BLaER1 treated with 17β-estradiol and CSF1 and Interleukin-3, amounts not matched to agents 10 nM and 100 nM (cell line): ENCODE data around the gene EDC3.

ENCODE experiments used
- H3K27ac ChIP-seq, 11 experiments: shearing (Covaris generic); formaldehyde crosslinking; 2 replicates each; pipeline ENCODE4 v1.8.1; 2022
- H3K27me3 ChIP-seq, 11 experiments: shearing (Covaris generic); formaldehyde crosslinking; 2 replicates each; pipeline ENCODE4 v1.8.1; 2022
- H3K36me3 ChIP-seq, 11 experiments: shearing (Covaris generic); formaldehyde crosslinking; 2 replicates each; pipeline ENCODE4 v1.8.1; 2022
- H3K4me1 ChIP-seq, 10 experiments: shearing (Covaris generic); formaldehyde crosslinking; 2 replicates each; pipeline ENCODE4 v1.8.1; 2022
- H3K4me2 ChIP-seq, 11 experiments: shearing (Covaris generic); formaldehyde crosslinking; 2 replicates each; pipeline ENCODE4 v1.8.1; 2022
- H3K4me3 ChIP-seq, 10 experiments: shearing (Covaris generic); formaldehyde crosslinking; 2 replicates each; pipeline ENCODE4 v1.8.1; 2022
- H3K9ac ChIP-seq, 11 experiments: shearing (Covaris generic); formaldehyde crosslinking; 2 replicates each; pipeline ENCODE4 v1.8.1; 2022
- H3K9me3 ChIP-seq, 11 experiments: shearing (Covaris generic); formaldehyde crosslinking; replicated peaks in 1 of 11; 2 replicates each; pipeline ENCODE4 v1.8.1; 2022
- H4K20me1 ChIP-seq, 11 experiments: shearing (Covaris generic); formaldehyde crosslinking; 2 replicates each; pipeline ENCODE4 v1.8.1; 2022
- Cebpa-rat ChIP-seq, 11 experiments: shearing (Covaris generic); IDR thresholded peaks; 2 replicates each; pipeline ENCODE4 v1.8.1; 2022

Gene EDC3

DNA sequence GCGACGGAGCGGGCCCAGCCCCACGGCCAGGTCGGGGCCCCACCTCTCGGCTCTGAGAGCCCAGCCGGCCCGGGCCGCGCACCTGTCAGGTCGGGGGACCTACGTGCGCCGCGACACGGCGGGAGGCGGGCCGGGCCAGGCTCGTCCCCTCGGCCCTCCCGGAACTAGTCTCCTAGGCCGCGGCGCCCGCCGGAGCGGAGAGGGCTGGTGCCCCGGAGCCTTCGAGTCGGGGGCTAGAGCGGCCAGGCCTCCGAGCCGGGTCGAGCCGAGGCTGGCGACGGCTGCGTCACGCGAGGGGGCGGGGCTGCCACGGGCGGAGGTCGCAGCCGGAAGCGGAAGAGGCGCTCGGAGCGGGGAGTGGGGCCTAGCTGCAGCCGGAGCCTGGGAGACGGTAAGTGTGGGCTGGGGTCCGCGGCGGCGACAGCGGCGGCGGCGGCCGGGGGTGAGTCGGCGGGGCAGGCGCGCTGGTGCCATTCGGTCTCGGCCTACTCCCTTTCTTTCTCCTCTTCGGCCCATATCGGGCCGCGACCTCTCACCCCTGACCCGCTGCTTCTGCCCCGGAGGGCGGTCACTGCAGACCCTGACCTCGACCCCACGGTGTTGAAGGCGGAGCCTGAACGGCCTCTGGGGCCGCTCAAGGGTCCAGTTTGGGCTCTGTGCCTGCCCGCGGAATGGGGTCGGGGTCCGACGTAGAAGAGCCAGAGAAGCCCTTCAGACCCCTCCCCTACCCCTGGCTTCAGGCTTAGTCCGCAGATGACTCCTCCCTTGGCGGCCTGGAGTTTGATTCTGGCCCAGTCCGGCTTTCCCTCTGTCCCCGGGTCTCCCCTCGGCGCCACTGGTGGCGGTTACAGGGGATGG lies 80.1 kb downstream of the EDC3 start, which contains the start of gene CLK3:
CLK3 (plus strand) TSS at position 329 of the 858 bp plus-strand sequence. CDS start 3,361 bp downstream, outside the sequence.
- Histone ChIP-seq H3K9ac (peak within 1 kb of the TSS; percentile 98 to 100 (median 99)), H3K27ac (peak within 1 kb of the TSS; percentile 95 to 100 (median 98)), H3K27me3 (no peaks in the 10 kb centered on the region), H4K20me1 (peaks cover 44 to 50% (median 48%) of the 10 kb centered on the region in 11 experiments), H3K4me3 (peak within 1 kb of the TSS; percentile 95 to 100 (median 98)), H3K9me3 (no peaks in the 10 kb centered on the region), H3K4me1 (peaks cover 30 to 66% (median 57%) of the 10 kb centered on the region in 10 experiments), H3K4me2 (peak within 1 kb of the TSS; percentile 93 to 100 (median 97)), H3K36me3 (peaks cover 29 to 38% (median 34%) of the 10 kb centered on the region in 11 experiments)
- TF ChIP-seq Cebpa-rat (IDR thresholded peaks at IDR 0.05): no peak

DNA sequence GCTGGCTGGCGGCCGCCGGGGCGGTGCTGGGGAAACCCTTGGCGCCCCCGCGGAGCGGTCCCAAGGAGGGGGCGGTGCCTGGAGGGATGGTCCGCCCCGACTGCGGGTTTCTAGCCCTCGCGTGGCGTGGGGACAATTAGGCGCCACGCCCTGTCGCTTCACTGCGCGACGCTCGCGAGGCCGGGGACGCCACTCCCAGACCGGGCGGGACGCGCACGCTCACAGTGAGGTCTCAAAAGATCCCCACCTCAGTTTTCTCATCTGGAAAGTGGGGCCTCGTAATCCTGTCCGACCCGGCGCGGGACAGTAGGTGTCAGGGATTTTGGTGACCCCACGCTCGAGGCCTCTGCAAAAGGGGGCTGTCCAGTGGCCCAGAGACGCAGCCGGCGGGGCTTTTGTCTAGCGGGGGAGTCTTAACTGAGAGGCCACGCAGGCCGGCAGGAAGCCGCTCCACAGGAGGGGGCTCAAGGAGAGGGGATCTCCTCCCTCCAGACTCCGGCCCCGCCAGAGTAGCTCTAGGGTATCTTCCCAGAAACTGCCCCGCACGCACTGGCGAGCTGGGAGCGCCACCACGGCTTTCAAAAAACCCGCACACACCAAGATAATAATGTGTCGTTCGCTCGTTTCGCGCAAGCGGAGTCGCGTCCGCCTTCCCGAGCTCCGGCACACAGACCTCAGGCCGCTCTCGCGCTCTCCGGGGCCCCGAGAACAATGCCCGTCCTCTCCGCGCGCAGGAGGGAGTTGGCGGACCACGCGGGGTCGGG lies 80.9 kb downstream of the EDC3 start:
- Histone ChIP-seq H3K27ac (peak overlapping the region; percentile 95 to 100 (median 98)), H4K20me1 (peaks cover 36 to 42% (median 40%) of the 10 kb centered on the region in 11 experiments)
- TF ChIP-seq Cebpa-rat (IDR thresholded peaks at IDR 0.05): no peak

DNA sequence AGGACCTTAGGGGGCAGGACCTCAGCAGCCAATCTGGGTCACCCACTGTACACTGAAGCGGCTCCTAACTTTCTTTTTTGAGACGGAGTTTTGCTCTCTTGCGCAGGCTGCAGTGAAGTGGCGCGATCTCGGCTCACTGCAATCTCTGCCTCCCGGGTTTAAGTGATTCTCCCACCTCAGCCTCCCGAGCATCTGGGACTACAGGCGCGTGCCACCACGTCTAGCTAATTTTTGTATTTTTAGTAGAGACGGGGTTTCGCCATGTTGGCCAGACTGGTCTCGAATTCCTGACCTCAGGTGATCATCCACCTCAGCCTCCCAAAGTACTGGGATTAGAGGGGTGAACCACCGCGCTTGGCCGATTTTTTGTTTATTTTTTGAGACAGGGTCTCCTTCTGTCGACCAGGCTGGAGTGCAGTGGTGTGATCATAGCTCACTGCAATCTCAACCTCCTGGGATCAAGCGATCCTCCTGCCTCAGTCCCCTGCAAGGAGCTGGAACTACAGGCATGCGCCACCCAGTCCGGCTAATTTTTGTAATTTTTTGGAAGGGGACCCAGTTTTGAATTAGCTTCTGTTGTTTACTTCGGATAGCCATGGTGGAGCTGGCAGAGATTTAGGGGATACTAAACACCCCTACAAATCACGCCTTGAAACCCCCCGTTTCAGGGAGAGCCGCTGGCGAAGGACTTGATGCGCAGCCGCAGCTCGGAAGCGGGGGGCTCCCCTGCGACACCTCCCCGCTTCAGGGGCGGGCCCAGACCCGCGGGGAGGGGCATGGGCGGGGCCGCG lies 81.7 kb downstream of the EDC3 start:
- Histone ChIP-seq H3K4me3 (peak overlapping the region; percentile 95 to 100 (median 98)), H3K9me3 (no peaks in the 10 kb centered on the region), H3K4me1 (peaks cover 22 to 67% (median 58%) of the 10 kb centered on the region in 10 experiments), H3K27me3 (no peaks in the 10 kb centered on the region), H3K4me2 (peak overlapping the region; percentile 76 to 98 (median 95)), H3K9ac (peak overlapping the region; percentile 98 to 100 (median 99); a peak in 20 of 22 replicates), H4K20me1 (peaks cover 29 to 34% (median 32%) of the 10 kb centered on the region in 11 experiments), H3K36me3 (peaks cover 13 to 23% (median 18%) of the 10 kb centered on the region in 11 experiments), H3K27ac (peak overlapping the region in 10 of 11 experiments; percentile 95 to 99 (median 98); a peak in 17 of 22 replicates)
- no peak for TF ChIP-seq Cebpa-rat (IDR thresholded peaks at IDR 0.05)

More for the DNA sequence above, 80.9 kb downstream of the EDC3 start:
- H3K9ac ChIP-seq: peak overlapping the region; percentile 98 to 100 (median 99)
- H3K27me3 ChIP-seq: no peaks in the 10 kb centered on the region
- no peaks in the 10 kb centered on the region for H3K9me3 ChIP-seq
- peaks cover 21 to 30% (median 26%) of the 10 kb centered on the region in 11 experiments for H3K36me3 ChIP-seq
- H3K4me3 ChIP-seq: peak overlapping the region; percentile 95 to 100 (median 98)
- H3K4me2 ChIP-seq: peak overlapping the region; percentile 76 to 98 (median 95)
- H3K4me1 ChIP-seq: peaks cover 22 to 66% (median 56%) of the 10 kb centered on the region in 10 experiments

DNA sequence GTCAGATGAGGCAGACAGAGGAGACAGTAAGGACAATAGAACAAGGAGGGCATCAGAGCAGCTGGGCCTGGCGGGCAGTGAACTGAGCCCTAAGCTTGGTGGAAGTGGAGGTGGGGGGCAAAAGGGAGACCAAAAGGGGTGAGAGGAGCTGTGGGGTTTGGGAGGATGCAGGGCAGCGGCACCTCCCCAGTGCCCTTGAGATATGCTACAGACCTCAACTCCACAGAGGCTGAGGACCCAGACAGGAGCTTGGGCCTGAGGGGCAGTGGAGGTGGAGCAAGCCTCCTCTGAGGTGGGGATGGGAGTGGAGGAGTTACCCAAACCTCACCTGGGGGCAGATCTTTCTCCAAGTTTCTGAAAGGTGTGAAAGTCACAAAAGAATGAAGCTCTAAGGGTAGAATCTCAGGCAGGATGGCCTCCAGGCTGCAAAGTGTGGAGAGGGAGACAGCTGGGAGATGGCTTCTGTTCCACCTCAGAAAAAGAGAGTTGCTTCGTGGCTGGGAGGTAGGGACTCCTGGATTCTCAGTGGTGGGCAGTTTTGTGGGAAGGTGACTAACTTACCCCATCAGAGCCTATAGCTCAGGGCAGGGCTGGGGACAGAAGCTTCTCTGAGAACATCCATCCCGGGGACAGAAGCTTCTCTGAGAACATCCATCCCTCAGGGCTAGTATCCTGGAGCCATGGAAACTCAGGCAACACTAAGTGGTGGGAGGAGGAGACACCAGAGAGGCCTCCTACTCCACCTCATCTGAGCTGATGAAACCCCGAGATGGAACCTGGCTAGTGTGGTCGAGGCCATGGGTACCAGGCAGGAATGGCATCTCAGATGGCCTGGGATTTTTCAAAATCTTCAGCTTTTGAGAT lies 82.5 kb downstream of the EDC3 start:
- Histone ChIP-seq H3K4me2 (peak overlapping the region in 5 of 11 experiments; percentile 78 to 98 (median 93); a peak in 2 of 22 replicates), H3K27ac (no peak overlapping the region), H3K36me3 (peaks cover 5 to 14% (median 9%) of the 10 kb centered on the region in 11 experiments; a peak in 18 of 22 replicates), H4K20me1 (peaks cover 20 to 28% (median 25%) of the 10 kb centered on the region in 11 experiments), H3K9ac (0 out of 22 replicates have a peak overlapping the region, but pooled peaks of 1 of the 11 experiments have one; percentile 8), H3K4me1 (peaks cover 16 to 64% (median 52%) of the 10 kb centered on the region in 10 experiments), H3K27me3 (no peaks in the 10 kb centered on the region), H3K4me3 (no peak overlapping the region), H3K9me3 (no peaks in the 10 kb centered on the region)
- TF ChIP-seq Cebpa-rat (IDR thresholded peaks at IDR 0.05): no peak

DNA sequence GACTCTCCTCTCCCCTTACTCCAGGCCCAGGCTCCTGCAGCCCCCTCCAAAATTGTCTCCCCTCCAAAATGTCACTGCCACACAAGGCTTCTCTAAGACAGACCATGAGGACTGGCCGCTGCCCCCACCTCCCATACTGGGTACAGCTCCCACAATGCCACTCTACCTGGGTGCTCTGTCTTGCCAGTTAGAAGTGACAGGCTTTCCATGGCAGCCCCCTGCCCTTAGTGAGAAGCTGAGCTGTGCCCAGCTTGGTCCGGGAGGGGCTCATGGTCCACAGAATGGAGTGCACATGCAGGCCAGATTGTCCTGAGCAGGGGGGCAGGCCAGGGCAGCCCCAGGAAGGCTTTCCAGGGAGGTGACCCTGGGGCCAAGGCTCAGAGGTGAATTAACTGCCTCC lies 83.1 kb downstream of the EDC3 start:
- Histone ChIP-seq H3K4me2 (no peak overlapping the region), H3K9ac (no peak overlapping the region), H3K27me3 (no peaks in the 10 kb centered on the region), H3K36me3 (peaks cover 0 to 8% (median 3%) of the 10 kb centered on the region in 11 experiments; a peak in 10 of 22 replicates), H3K4me1 (peaks cover 10 to 57% (median 46%) of the 10 kb centered on the region in 10 experiments), H4K20me1 (peaks cover 14 to 28% (median 18%) of the 10 kb centered on the region in 11 experiments), H3K4me3 (no peak overlapping the region), H3K9me3 (no peaks in the 10 kb centered on the region), H3K27ac (no peak overlapping the region)
- no peak for TF ChIP-seq Cebpa-rat (IDR thresholded peaks at IDR 0.05)

DNA sequence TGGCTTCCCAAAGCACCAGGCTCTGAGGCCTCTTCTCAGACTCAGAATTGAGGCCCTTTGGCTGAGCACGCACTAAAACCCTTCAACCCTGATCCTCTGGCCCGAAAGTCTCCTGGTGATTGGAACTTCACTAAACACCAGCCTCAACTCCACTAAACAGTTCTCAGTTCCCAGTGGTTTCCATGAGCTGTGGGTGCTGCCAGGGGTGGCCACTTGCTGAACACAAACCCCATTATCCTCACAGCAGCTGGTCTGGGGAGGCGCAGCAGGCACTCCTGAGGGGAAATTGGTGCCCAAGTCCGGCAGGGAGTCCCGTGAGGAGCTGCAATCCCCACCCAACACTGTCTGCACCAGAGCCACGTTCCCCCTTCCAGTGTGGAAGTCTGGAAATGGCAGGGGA lies 84.0 kb downstream of the EDC3 start:
- peak overlapping the region in 2 of 11 experiments; percentile 58 to 74; a peak in 1 of 22 replicates for H3K4me2 ChIP-seq
- H3K36me3 ChIP-seq: no peaks in the 10 kb centered on the region
- TF ChIP-seq Cebpa-rat (IDR thresholded peaks at IDR 0.05): no peak
- H4K20me1 ChIP-seq: peaks cover 5 to 20% (median 10%) of the 10 kb centered on the region in 11 experiments; a peak in 21 of 22 replicates
- H3K27ac ChIP-seq: peak overlapping the region in 2 of 11 experiments; percentile 46 to 54; a peak in 3 of 22 replicates
- no peak overlapping the region for H3K9ac ChIP-seq
- no peak overlapping the region for H3K4me3 ChIP-seq
- H3K9me3 ChIP-seq: no peaks in the 10 kb centered on the region
- no peaks in the 10 kb centered on the region for H3K27me3 ChIP-seq
- peaks cover 2 to 49% (median 37%) of the 10 kb centered on the region in 10 experiments for H3K4me1 ChIP-seq

DNA sequence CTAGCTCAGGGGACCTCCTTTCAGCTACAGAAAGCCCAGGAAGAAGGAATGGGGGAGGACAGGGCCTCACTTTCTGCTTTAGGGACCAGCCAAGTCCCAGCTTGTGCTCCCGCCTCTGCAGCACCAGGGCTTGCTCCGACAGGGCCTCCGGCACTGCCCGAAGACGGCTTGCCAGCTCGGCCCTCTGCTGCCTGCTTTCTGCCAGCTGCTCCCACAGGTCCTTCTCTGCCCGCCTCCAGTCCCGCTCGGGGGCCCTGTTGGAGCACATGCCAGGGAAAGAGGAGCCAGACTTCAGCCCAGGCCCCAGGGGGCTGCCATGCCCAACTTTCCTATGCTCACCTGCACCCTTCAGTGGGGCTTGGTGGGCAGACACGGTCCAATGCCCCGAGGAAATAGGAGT lies 84.5 kb downstream of the EDC3 start:
- no peak for TF ChIP-seq Cebpa-rat (IDR thresholded peaks at IDR 0.05)
- peak overlapping the region in 9 of 11 experiments; percentile 30 to 74 (median 58); a peak in 14 of 22 replicates for H3K4me2 ChIP-seq
- no peaks in the 10 kb centered on the region for H3K9me3 ChIP-seq
- H3K27me3 ChIP-seq: no peaks in the 10 kb centered on the region
- H3K4me1 ChIP-seq: peaks cover 0 to 45% (median 34%) of the 10 kb centered on the region in 10 experiments; a peak in 16 of 20 replicates
- H3K4me3 ChIP-seq: no peak overlapping the region
- peak overlapping the region in 3 of 11 experiments; percentile 2 to 56 (median 54); a peak in 4 of 22 replicates for H3K9ac ChIP-seq
- no peaks in the 10 kb centered on the region for H3K36me3 ChIP-seq
- H3K27ac ChIP-seq: peak overlapping the region in 4 of 11 experiments; percentile 43 to 54 (median 50); a peak in 6 of 22 replicates
- H4K20me1 ChIP-seq: peaks cover under 1 to 15% (median 5%) of the 10 kb centered on the region in 11 experiments; a peak in 16 of 22 replicates
